HepG2 (cell line): ENCODE data around the gene RTN4. TPM values are rescaled to one million over a fixed set of nuclear protein-coding genes. Genes with fewer than 3 reads are reported as not detected.

Source experiments
- HOMEZ ChIP-seq: IDR thresholded peaks from 2 replicates; pipeline ENCODE4 v1.6.1; 2016; ENCODE audit warnings: low read depth
- NCOA2 ChIP-seq: sonication (generic); formaldehyde crosslinking; IDR thresholded peaks from 2 replicates; pipeline ENCODE4 v1.8.0; 2022; ENCODE audit warnings: inconsistent platforms
- NFYB ChIP-seq: sonication (generic); formaldehyde crosslinking; IDR thresholded peaks from 2 replicates; pipeline ENCODE4 v1.4.0; 2020; ENCODE audit warnings: missing genetic modification reagents
- NR3C1 ChIP-seq: sonication (generic); formaldehyde crosslinking; IDR thresholded peaks from 2 replicates; pipeline ENCODE4 v1.4.0; 2020; ENCODE audit warnings: missing genetic modification reagents
- PAF1 ChIP-seq: IDR thresholded peaks from 2 replicates; pipeline ENCODE4 v1.6.1; 2016; ENCODE audit warnings: missing genetic modification reagents, missing compliant biosample characterization
- POGK ChIP-seq: sonication (generic); formaldehyde crosslinking; conservative IDR thresholded peaks from 2 replicates; pipeline ENCODE4 v1.8.0; 2022; ENCODE audit warnings: mild to moderate bottlenecking, moderate library complexity, missing genetic modification reagents
- SNRNP70 ChIP-seq: fragments of 200-400 bp; formaldehyde crosslinking; IDR thresholded peaks from 2 replicates; pipeline ENCODE4 v1.6.1; 2017; ENCODE audit warnings: mild to moderate bottlenecking, low read depth, low read length, moderate library complexity
- SRF ChIP-seq: IDR thresholded peaks from 2 replicates; pipeline ENCODE4 v1.6.1; 2011; ENCODE audit warnings: mild to moderate bottlenecking, low read depth, low read length, moderate library complexity
- SYNCRIP ChIP-seq: fragments of 200-400 bp; formaldehyde crosslinking; IDR thresholded peaks from 2 replicates; pipeline ENCODE4 v1.6.1; 2018; ENCODE audit warnings: mild to moderate bottlenecking, low read depth, low read length; ENCODE audit not compliant: insufficient read depth
- ZFP62 ChIP-seq: sonication (generic); formaldehyde crosslinking; IDR thresholded peaks from 2 replicates; pipeline ENCODE4 v1.4.0; 2020; ENCODE audit warnings: missing genetic modification reagents
- ZNF34 ChIP-seq: sonication (generic); formaldehyde crosslinking; IDR thresholded peaks from 2 replicates; pipeline ENCODE4 v1.4.0; 2020; ENCODE audit warnings: mild to moderate bottlenecking, missing genetic modification reagents, borderline replicate concordance
- ZNF432 ChIP-seq: sonication (generic); formaldehyde crosslinking; IDR thresholded peaks from 2 replicates; pipeline ENCODE4 v1.5.0; 2020; ENCODE audit warnings: missing genetic modification reagents, mild to moderate bottlenecking, borderline replicate concordance
- ZNF547 ChIP-seq: sonication (generic); formaldehyde crosslinking; IDR thresholded peaks from 2 replicates; pipeline ENCODE4 v1.5.1; 2020; ENCODE audit warnings: mild to moderate bottlenecking, missing genetic modification reagents
- ZNF589 ChIP-seq: sonication (generic); formaldehyde crosslinking; conservative IDR thresholded peaks from 2 replicates; pipeline ENCODE4 v1.8.0; 2022; ENCODE audit warnings: mild to moderate bottlenecking, moderate library complexity, missing genetic modification reagents
- polyA plus RNA-seq, 8 experiments: library from polyadenylated mRNA; depleted of rRNA in 3 of 8; stranded (reverse) in 7 of 8; unstranded in 1 of 8; fragments of >200 nt; fragmentation: Illumina TruSeq in 4 of 8; extraction: Trizol in 4 of 8; gene quantifications; 2 replicates each; pipeline versions ENCODE4 v1.2.1 to v1.2.3, GENCODE V29; 2011 to 2016; ENCODE audit warnings: low read depth in 4 of 8, missing spikeins in 1 of 8, mixed read lengths in 1 of 8; ENCODE audit not compliant: insufficient read depth in 1 of 8
- total RNA-seq, 5 experiments: library from RNA; depleted of rRNA; stranded (reverse); fragments of >200 nt; fragmentation: Illumina TruSeq; extraction: Trizol; gene quantifications; 2 replicates each; pipeline ENCODE4 v1.2.3, GENCODE V29; 2016; ENCODE audit warnings: low read depth in 1 of 5
- TF ChIP-seq, protein P1 (sequence below): sonication (generic); formaldehyde crosslinking; IDR thresholded peaks from 2 replicates; pipeline ENCODE4 v1.8.1; 2023; ENCODE audit warnings: mild to moderate bottlenecking, missing genetic modification reagents
- TF ChIP-seq, protein P2 (sequence below): IDR thresholded peaks from 2 replicates; pipeline ENCODE4 v1.6.1; 2016; ENCODE audit warnings: mild to moderate bottlenecking, missing biosample characterization, missing genetic modification reagents
- TF ChIP-seq, protein P3 (sequence below), 2 experiments: IDR thresholded peaks; 2 replicates each; pipeline ENCODE4 v1.6.1; 2011 to 2012; ENCODE audit warnings: low read length in 2 of 2, borderline replicate concordance in 1 of 2, low read depth in 1 of 2, mild to moderate bottlenecking in 1 of 2, moderate library complexity in 1 of 2

Gene RTN4
- total and polyA plus RNA-seq, 2 of the 13 experiments (the other 11 are each of a cell fraction or from before 2014, with no cell fraction given), result 98.4 to 133 TPM

DNA sequence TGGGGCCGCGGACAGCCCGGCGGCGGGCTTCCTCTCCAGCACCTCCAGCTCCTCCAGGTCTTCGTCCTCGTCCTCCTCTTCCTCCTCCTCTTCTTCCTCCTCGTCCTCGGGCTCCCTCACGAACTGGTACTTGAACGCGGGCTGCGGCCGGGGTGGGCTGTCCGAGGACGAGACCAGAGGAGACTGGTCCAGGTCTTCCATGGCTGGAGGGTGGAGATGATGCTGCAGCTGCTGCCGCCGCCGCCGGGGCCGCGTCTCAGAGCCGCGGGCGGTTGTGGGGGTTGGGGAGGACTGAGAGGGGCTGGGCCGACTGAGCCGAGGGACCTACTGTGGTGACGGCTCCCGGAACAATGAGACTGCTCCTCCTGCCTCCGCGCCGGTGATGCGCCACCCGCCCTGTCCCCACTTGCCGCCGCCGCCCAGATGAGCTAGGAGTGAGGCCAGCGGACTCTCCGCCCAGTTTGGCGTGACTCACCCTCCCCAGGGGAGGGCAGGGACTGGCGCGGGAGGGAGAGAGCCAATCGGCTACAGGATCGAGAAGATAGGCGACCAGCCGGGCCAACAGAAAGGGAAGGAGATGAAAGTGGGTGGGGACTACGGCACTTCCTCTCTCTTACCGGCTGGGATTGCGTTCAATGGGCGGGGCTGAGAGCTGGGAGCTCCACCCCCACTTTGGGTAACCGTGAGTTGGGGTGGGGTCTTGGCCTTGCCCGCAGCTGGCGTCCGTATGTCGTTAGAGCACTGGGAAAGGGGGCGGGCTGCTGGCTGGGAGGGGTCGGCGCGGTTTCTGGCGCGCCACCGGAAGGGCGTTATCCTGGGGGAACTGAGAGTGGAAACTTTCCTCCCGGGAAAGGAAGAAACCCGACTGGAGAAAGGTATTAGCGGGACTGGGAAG, at the start of gene RTN4 (continued):
- TF ChIP-seq HOMEZ (peak; percentile 94), SYNCRIP (no peak), SNRNP70 (no peak), ZNF432 (no peak), POGK (CRISPR knock-in tag) (peak; percentile 85; the same call in 1 of the 2 replicates), ZNF34 (CRISPR knock-in tag) (no peak; the same call in 1 of the 2 replicates), PAF1 (no peak), ZNF589 (peak; percentile 70; the same call in 1 of the 2 replicates), NFYB (CRISPR knock-in tag) (peak; percentile 97), NR3C1 (CRISPR knock-in tag) (no peak), NCOA2 (CRISPR knock-in tag) (no peak), ZFP62 (CRISPR knock-in tag) (peak; percentile 72; the same call in 1 of the 2 replicates), SRF (no peak), ZNF547 (CRISPR knock-in tag) (no peak; the same call in none of the 2 replicates)
- TF ChIP-seq, protein P1, sequence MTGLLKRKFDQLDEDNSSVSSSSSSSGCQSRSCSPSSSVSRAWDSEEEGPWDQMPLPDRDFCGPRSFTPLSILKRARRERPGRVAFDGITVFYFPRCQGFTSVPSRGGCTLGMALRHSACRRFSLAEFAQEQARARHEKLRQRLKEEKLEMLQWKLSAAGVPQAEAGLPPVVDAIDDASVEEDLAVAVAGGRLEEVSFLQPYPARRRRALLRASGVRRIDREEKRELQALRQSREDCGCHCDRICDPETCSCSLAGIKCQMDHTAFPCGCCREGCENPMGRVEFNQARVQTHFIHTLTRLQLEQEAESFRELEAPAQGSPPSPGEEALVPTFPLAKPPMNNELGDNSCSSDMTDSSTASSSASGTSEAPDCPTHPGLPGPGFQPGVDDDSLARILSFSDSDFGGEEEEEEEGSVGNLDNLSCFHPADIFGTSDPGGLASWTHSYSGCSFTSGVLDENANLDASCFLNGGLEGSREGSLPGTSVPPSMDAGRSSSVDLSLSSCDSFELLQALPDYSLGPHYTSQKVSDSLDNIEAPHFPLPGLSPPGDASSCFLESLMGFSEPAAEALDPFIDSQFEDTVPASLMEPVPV (CRISPR knock-in tag), result peak; percentile 96
- TF ChIP-seq, protein P2, sequence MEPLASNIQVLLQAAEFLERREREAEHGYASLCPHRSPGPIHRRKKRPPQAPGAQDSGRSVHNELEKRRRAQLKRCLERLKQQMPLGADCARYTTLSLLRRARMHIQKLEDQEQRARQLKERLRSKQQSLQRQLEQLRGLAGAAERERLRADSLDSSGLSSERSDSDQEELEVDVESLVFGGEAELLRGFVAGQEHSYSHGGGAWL, result peak; percentile 53
- TF ChIP-seq, protein P3, sequence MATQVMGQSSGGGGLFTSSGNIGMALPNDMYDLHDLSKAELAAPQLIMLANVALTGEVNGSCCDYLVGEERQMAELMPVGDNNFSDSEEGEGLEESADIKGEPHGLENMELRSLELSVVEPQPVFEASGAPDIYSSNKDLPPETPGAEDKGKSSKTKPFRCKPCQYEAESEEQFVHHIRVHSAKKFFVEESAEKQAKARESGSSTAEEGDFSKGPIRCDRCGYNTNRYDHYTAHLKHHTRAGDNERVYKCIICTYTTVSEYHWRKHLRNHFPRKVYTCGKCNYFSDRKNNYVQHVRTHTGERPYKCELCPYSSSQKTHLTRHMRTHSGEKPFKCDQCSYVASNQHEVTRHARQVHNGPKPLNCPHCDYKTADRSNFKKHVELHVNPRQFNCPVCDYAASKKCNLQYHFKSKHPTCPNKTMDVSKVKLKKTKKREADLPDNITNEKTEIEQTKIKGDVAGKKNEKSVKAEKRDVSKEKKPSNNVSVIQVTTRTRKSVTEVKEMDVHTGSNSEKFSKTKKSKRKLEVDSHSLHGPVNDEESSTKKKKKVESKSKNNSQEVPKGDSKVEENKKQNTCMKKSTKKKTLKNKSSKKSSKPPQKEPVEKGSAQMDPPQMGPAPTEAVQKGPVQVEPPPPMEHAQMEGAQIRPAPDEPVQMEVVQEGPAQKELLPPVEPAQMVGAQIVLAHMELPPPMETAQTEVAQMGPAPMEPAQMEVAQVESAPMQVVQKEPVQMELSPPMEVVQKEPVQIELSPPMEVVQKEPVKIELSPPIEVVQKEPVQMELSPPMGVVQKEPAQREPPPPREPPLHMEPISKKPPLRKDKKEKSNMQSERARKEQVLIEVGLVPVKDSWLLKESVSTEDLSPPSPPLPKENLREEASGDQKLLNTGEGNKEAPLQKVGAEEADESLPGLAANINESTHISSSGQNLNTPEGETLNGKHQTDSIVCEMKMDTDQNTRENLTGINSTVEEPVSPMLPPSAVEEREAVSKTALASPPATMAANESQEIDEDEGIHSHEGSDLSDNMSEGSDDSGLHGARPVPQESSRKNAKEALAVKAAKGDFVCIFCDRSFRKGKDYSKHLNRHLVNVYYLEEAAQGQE (IDR thresholded peaks at IDR 0.05; ENCODE audit: borderline replicate concordance in 1 of 2, low read depth in 1 of 2, low read length in 2 of 2), result peak in 1 of 2 experiments; percentile 70; a peak in 1 of 4 replicates
